DND-41 (cell line): Measurements from ENCODE around the gene ABCF3.

Experiments used
- CTCF ChIP-seq: IDR thresholded peaks from 2 replicates; pipeline ENCODE4 v1.5.1; 2012; ENCODE audit warnings: borderline replicate concordance, low read length, moderate library complexity, mild to moderate bottlenecking; ENCODE audit not compliant: poor library complexity, severe bottlenecking; ENCODE audit errors: extremely low read depth
- EZH2 ChIP-seq: IDR thresholded peaks from 3 replicates; pipeline ENCODE4 v1.6.1; 2012; ENCODE audit warnings: borderline replicate concordance, low read depth, mild to moderate bottlenecking, moderate library complexity, low read length, inconsistent platforms; ENCODE audit not compliant: severe bottlenecking

- TF ChIP-seq EZH2 (no peak), CTCF (no peak)
These were observed 30.9 kb upstream of the ABCF3 start, which contains the start of gene DVL3 for GRCh38 chr3:184154885-184155643.
